Mucosa of rectum (tissue), 2 donors: Measurements from ENCODE around the gene CPLX3.

Experiments used
- H3K27ac ChIP-seq, 2 donors: one replicate each; pipeline ENCODE4 v1.7.0; 2013; ENCODE audit warnings: inconsistent platforms in 2 of 2, low read depth in 2 of 2, low read length in 2 of 2
- H3K27me3 ChIP-seq, 2 donors: one replicate each; pipeline ENCODE4 v1.7.0; 2013; ENCODE audit warnings: low read length in 2 of 2; ENCODE audit not compliant: control insufficient read depth in 2 of 2, insufficient read depth in 2 of 2
- H3K36me3 ChIP-seq, 2 donors: one replicate each; pipeline ENCODE4 v1.7.0; 2013; ENCODE audit warnings: low read length in 2 of 2; ENCODE audit not compliant: control insufficient read depth in 2 of 2, insufficient read depth in 2 of 2
- H3K4me1 ChIP-seq, 2 donors: one replicate each; pipeline ENCODE4 v1.7.0; 2013; ENCODE audit warnings: low read length in 2 of 2, mild to moderate bottlenecking in 1 of 2; ENCODE audit not compliant: control insufficient read depth in 2 of 2, insufficient read depth in 2 of 2
- H3K4me3 ChIP-seq, 2 donors: one replicate each; pipeline ENCODE4 v1.7.0; 2013; ENCODE audit warnings: low read length in 2 of 2
- H3K9ac ChIP-seq, 2 donors: one replicate each; pipeline ENCODE4 v1.7.0; 2013; ENCODE audit warnings: low read length in 2 of 2, low read depth in 1 of 2, mild to moderate bottlenecking in 1 of 2
- H3K9me3 ChIP-seq, 2 donors: one replicate each; pipeline ENCODE4 v1.7.0; 2013; ENCODE audit warnings: low read length in 2 of 2; ENCODE audit not compliant: control insufficient read depth in 2 of 2
- donor health status: healthy.
- donor health status: Normal muscosa, but diverticular disease.

CPLX3 gene

GRCh38 chr15:74857082-74857655, 30.7 kb downstream of the CPLX3 start:
- H3K27me3 ChIP-seq, result no peaks in the 10 kb centered on the region
- H3K9ac ChIP-seq, result peak overlapping the region in 1 of 2 donors; percentile 25
- peak overlapping the region; percentile 69 to 74 for H3K27ac ChIP-seq
- H3K36me3 ChIP-seq, result peaks cover 22 to 23% of the 10 kb centered on the region in 2 donors
- no peak overlapping the region for H3K4me3 ChIP-seq
- no peaks in the 10 kb centered on the region for H3K9me3 ChIP-seq
- peaks cover 30 to 32% of the 10 kb centered on the region in 2 donors for H3K4me1 ChIP-seq

GRCh38 chr15:74857671-74858368, 31.4 kb downstream of the CPLX3 start:
- H3K27me3 ChIP-seq, result no peaks in the 10 kb centered on the region
- no peaks in the 10 kb centered on the region for H3K9me3 ChIP-seq
- no peak overlapping the region for H3K9ac ChIP-seq
- H3K27ac ChIP-seq, result peak overlapping the region; percentile 53 to 74
- peak overlapping the region in 1 of 2 donors; percentile 20 for H3K4me3 ChIP-seq
- H3K36me3 ChIP-seq, result peaks cover 16 to 18% of the 10 kb centered on the region in 2 donors
- H3K4me1 ChIP-seq, result peaks cover 30 to 32% of the 10 kb centered on the region in 2 donors

- Histone ChIP-seq H3K4me3 (peak overlapping the region in 1 of 2 donors; percentile 20), H3K27me3 (no peaks in the 10 kb centered on the region), H3K27ac (peak overlapping the region in 1 of 2 donors; percentile 53), H3K9me3 (no peaks in the 10 kb centered on the region), H3K4me1 (peaks cover 30 to 32% of the 10 kb centered on the region in 2 donors), H3K36me3 (peaks cover 10 to 12% of the 10 kb centered on the region in 2 donors), H3K9ac (no peak overlapping the region)
Observed at GRCh38 chr15:74858369-74858740, 31.9 kb downstream of the CPLX3 start.

- peak overlapping the region in 1 of 2 donors; percentile 1 for H3K9ac ChIP-seq
- H3K36me3 ChIP-seq, result peaks cover 4 to 6% of the 10 kb centered on the region in 2 donors
- no peak overlapping the region for H3K4me3 ChIP-seq
- H3K27ac ChIP-seq, result peak overlapping the region; percentile 36 to 52
- H3K27me3 ChIP-seq, result no peaks in the 10 kb centered on the region
- peaks cover 43 to 49% of the 10 kb centered on the region in 2 donors for H3K4me1 ChIP-seq
- H3K9me3 ChIP-seq, result no peaks in the 10 kb centered on the region
Observed at GRCh38 chr15:74863239-74864056, 37.0 kb downstream of the CPLX3 start.

- Histone ChIP-seq H3K36me3 (peaks cover 4 to 6% of the 10 kb centered on the region in 2 donors), H3K9me3 (no peaks in the 10 kb centered on the region), H3K27me3 (no peaks in the 10 kb centered on the region), H3K27ac (peak overlapping the region; percentile 38 to 58), H3K4me3 (no peak overlapping the region), H3K9ac (no peak overlapping the region), H3K4me1 (peaks cover 47 to 52% of the 10 kb centered on the region in 2 donors)
Observed at GRCh38 chr15:74864296-74864695, 37.9 kb downstream of the CPLX3 start.

- H3K4me3 ChIP-seq, result no peak overlapping the region
- peaks cover 56% of the 10 kb centered on the region in 2 donors for H3K4me1 ChIP-seq
- peak overlapping the region; percentile 48 to 63 for H3K27ac ChIP-seq
- no peak overlapping the region for H3K9ac ChIP-seq
- no peaks in the 10 kb centered on the region for H3K9me3 ChIP-seq
- H3K36me3 ChIP-seq, result peaks cover 4 to 6% of the 10 kb centered on the region in 2 donors
- H3K27me3 ChIP-seq, result no peaks in the 10 kb centered on the region
Observed at GRCh38 chr15:74865316-74865715, 38.9 kb downstream of the CPLX3 start.

- Histone ChIP-seq H3K9ac (peak overlapping the region in 1 of 2 donors; percentile 35), H3K9me3 (no peaks in the 10 kb centered on the region), H3K4me1 (peaks cover 63 to 64% of the 10 kb centered on the region in 2 donors), H3K36me3 (peaks cover 4 to 6% of the 10 kb centered on the region in 2 donors), H3K27me3 (no peaks in the 10 kb centered on the region), H3K4me3 (no peak overlapping the region), H3K27ac (peak overlapping the region; percentile 18 to 63)
Observed at GRCh38 chr15:74866090-74866489, 39.7 kb downstream of the CPLX3 start.

GRCh38 chr15:74867466-74868038, 41.1 kb downstream of the CPLX3 start:
- Histone ChIP-seq H3K4me3 (peak overlapping the region; percentile 28 to 53), H3K9ac (peak overlapping the region in 1 of 2 donors; percentile 75), H3K9me3 (no peaks in the 10 kb centered on the region), H3K27ac (peak overlapping the region; percentile 94 to 97), H3K36me3 (peaks cover 0 to 6% of the 10 kb centered on the region in 2 donors), H3K4me1 (peaks cover 71 to 73% of the 10 kb centered on the region in 2 donors), H3K27me3 (no peaks in the 10 kb centered on the region)

GRCh38 chr15:74868059-74868458, 41.6 kb downstream of the CPLX3 start:
- Histone ChIP-seq H3K4me1 (peaks cover 71 to 73% of the 10 kb centered on the region in 2 donors), H3K36me3 (peaks cover 0 to 6% of the 10 kb centered on the region in 2 donors), H3K4me3 (peak overlapping the region; percentile 28 to 53), H3K9me3 (no peaks in the 10 kb centered on the region), H3K27ac (peak overlapping the region; percentile 94 to 97), H3K27me3 (no peaks in the 10 kb centered on the region), H3K9ac (peak overlapping the region; percentile 5 to 75)
